CD4-positive, alpha-beta T cell treated with Interferon gamma for 1 hour (primary cell): Measurements from ENCODE around the gene CAB39.
"Not testable (repeated sequence)": the region's sequence is repeated elsewhere in the genome, so short reads cannot be mapped to it uniquely, and the experiment has no call there.

Experiments
- DNase-seq: peaks from one replicate; pipeline ENCODE4 v3.0.0-alpha.2; 2020

Gene CAB39

DNA sequence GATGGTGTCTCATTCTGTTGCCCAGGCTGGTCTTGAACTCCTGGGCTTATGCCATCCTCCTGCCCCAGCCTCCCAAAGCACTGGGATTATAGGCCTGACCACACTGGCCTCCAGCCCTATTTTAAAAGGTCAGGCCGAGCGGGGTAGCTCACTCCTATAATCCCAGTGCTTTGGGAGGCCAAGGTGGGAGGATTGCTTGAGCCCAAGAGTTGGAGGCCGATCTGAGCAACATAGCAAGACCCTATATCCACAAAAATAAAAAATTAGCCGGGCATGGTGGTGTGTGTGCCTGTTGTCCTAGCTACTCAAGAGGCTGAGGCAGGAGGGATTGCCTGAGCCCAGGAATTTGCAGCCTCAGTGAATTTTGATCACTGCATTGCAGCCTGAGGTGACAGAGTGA lies 3.9 kb downstream of the CAB39 start:
- no peak for DNase-seq

GRCh38 chr2:230717600-230717999 lies 5.0 kb downstream of the CAB39 start:
- no peak for DNase-seq

- no peak for DNase-seq
Observed at GRCh38 chr2:230719340-230719739, 6.7 kb downstream of the CAB39 start.

DNA sequence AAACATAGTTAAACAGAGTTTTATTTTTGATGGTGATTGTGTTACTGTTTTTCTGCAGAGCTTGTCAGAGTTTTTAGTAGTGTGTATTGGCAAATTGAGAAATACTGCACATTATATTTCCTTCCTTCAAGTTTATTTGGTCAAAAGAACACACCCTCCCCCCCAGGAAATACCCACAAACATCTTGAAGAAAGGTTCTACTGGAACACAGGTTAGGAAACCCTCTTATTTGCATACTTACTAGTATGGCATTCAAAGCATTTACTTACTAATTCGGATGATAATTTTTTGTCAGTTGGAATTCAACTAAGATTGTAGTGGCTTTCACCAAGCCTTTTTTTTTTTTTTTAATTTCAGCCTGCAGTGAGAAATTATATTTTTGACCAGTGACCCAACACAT lies 9.1 kb downstream of the CAB39 start:
- DNase-seq = no peak

- no peak for DNase-seq
Observed at GRCh38 chr2:230722207-230722885, 9.7 kb downstream of the CAB39 start.

GRCh38 chr2:230723363-230723762 lies 10.7 kb downstream of the CAB39 start:
- peak; percentile 25 for DNase-seq

DNA sequence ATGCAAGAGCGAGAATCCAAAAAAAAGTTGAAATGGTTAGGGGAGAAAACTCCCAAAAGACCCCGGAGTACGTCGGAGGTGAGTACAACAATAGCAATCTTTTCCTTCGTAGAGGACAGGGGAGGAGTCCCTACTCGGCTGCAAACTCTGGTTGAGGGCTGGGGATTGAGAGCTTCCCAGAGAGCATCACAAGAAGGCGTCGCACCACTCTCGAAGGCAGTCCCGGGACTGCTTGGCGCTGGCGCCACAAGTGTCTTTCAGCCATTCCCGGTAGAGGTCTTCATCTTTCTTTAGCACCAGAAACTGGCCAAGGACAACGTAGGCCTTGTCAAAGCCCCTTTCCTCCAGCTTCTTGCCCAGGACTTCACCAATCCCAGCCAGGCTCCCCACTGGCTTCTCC lies 12.3 kb downstream of the CAB39 start:
- not testable (repeated sequence) for DNase-seq

DNA sequence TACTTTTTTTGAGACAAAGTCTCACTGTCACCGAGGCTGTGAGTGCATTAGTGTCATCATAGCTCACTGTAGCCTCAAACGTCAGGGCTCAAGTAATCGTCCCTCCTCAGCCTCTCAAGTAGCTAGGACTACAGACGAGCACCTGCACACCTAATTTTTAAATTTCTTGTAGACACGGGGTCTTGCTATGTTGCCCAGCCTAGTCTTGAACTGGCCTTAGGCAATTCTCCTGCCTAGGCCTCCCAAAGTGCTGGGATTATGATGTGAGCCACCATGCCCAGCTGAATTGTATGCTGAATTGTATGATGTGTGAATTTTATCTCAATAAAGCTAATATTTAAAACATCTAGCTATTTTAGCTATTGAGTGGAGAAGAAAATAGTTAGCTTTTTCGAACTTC lies 18.9 kb downstream of the CAB39 start:
- DNase-seq = no peak

DNA sequence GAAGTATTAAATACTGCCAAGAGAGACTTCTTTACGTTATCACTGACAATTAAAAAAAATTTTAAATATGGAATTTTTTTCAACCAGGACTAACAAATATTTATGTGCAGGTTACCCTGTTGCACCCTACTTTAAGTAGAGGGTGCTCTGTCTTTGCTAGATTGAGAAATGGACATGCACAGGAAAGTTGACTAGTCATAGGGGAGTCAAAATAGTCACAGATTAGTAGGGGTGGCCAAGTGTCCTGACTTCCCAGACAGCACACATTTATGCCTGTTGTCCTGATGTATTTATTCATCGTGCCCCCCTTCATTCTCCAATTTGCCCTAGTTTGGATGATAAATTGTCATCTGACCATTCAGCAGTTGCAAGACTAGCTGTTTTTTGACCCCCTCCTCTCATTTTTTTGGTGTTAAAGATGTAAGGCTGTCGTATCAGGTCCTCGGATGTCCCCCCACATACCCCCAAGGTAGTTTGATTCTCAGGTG lies 20.3 kb downstream of the CAB39 start:
- DNase-seq = no peak

DNA sequence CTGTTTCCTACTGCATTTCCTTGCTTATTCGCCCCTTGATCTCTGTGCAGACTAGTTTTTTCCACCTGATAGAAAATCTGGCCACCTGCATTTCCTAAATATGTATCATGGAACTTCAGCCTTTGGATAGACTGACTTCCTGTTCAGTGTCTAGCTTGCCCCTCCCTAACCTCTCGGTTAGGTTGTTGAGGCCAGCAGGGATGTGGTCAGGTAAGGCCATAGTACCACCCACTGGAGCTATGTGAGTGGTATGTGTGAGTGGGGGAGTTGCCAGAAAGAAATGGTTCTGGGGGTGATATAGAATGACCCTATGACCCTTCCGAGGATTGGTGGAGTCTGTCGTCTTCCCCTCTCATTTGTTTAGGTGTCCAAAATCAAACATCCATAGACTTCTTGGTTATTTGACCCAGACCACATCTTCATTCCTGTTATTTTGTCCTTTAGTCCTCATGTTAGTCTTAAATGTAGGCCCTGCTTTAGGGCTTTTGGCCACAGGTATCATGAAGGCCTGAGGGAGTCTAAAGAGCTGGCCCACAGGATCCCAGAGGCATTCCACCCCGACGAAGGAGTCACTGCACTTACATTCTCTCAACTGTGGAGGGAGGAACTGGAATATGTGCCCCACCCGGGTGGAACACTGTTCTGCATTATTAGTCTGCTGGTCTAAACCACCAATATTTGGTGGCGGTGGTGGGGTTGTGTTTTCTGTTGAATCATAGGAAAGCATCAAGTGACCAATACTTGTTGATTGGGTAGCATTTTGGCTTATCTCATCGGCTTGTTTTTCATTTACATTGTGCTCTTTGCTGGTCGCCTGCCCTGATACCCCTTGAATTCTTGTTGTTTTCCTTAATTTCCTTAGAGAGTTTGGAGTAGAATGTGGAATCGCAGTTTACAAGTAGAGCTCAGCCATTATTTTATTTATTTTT lies 21.9 kb downstream of the CAB39 start:
- no peak for DNase-seq

GRCh38 chr2:230735884-230736283 lies 23.2 kb downstream of the CAB39 start:
- no peak for DNase-seq

GRCh38 chr2:230737300-230737699 lies 24.7 kb downstream of the CAB39 start:
- no peak for DNase-seq

DNA sequence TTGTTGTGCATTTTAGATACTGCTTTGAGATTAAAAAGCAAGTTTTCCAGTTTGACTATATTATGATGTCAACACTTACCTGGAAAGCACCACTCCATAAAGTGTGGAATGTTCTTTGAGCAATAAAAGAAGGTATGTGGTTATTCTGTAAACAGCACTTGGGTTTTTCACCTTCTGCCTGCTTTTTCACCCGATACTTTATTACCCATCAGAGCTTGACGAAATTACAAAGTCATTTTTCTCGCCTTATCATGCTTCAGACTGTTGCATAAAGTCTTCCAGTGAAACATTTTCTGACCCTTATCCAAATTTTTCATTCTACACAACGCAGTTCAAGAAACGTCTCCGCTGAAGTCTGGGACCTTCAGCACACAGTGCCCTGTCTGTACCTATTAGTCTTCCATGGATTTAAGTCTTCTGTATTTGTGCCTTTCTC lies 25.2 kb downstream of the CAB39 start:
- DNase-seq = no peak

DNA sequence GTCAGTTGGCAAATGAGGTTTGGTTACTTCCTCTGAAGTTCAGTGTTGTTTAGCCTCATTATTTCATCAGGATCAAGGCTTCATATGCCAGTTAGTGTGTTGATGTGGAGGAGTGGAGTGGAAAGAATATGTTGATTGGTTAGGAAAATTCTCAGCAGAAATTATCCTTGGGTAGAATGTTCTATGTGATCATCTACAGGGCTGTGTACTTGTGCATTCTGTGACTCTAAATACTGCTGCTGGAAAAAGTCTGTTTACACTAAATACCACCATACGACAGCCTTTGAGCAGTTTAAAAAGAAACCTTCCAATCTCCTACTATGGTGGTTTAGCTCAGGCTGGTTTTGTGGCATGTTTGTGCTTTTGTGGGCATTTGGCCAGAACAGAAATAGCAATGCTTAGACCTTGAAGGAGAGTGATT lies 25.8 kb downstream of the CAB39 start:
- no peak for DNase-seq

- no peak for DNase-seq
Observed at GRCh38 chr2:230738924-230739323, 26.3 kb downstream of the CAB39 start.

- DNase-seq = no peak
Observed at GRCh38 chr2:230739961-230740360, 27.3 kb downstream of the CAB39 start.

GRCh38 chr2:230742781-230743180 lies 30.1 kb downstream of the CAB39 start:
- DNase-seq = no peak

- no peak for DNase-seq
Observed at GRCh38 chr2:230746213-230746612, 33.6 kb downstream of the CAB39 start.

DNA sequence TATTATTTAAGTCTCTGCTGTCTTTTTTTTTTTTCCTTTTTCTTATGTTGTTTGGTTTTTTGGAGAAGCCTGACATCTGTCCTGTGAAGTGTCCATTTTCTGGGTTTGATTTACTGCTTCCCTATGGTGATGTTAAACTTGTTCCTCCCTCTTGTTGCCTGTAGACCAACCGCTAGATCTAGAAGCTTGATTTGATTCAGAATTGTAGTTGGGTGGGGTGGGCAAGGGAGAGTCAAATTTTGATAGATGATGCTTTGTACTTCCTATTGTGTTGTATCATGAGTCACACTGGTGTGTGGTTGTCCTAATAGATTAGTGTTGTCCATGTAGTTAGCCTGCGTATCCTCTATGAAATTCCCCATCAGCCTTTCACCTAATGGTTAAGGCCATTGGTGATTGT lies 35.4 kb downstream of the CAB39 start:
- DNase-seq = no peak

DNA sequence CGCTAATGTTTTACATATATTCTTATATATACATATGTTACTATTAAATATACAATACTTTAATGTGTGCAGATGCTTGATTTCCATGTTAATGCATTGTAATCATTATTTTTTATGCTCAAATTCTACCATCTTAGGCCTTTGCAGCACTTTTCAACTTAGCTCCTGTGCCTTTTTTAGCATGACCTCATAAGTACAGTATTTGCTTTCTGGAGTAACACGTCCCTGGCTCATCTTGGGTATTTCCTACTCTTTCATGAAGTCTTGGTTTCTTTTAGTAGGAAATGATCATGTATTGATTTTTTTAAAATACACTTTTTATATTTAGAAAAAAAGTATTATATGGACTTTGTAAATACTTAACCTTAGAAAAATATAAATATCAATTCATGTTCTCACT lies 36.5 kb downstream of the CAB39 start:
- DNase-seq = no peak

- DNase-seq = no peak
Observed at GRCh38 chr2:230751062-230751461, 38.4 kb downstream of the CAB39 start.

- no peak for DNase-seq
Observed at GRCh38 chr2:230754200-230754599, 41.6 kb downstream of the CAB39 start.

GRCh38 chr2:230757476-230757875 lies 44.8 kb downstream of the CAB39 start:
- no peak for DNase-seq
